GM12878 (cell line): ENCODE data around the gene PROZ. TPM values are rescaled to one million over a fixed set of nuclear protein-coding genes. Genes with fewer than 3 reads are reported as not detected.
A peak's percentile ranks its signal among the peaks of the same experiment; 100 is the strongest.

Experiments
- ATAC-seq: fragments of 200-7000 bp; cut with Tn5 transposase; 3 replicates; pipeline ENCODE4 v1.9.1; 2020; ENCODE audit warnings: mild to moderate bottlenecking, moderate library complexity
- BruUV-seq: library from RNA; stranded (reverse); fragments of 400-500 nt; replicated peaks from 2 replicates; lab custom pipeline; 2021; lab: Mats Ljungman, UMichigan
- CTCF ChIA-PET: fragments of 300-600 bp; sonication (Branson Sonifier 250); formaldehyde crosslinking; extraction: SDS; loops from one replicate; lab custom pipeline; 2021; ENCODE audit warnings: inconsistent platforms; lab: Yijun Ruan, JAX
- POLR2A ChIA-PET: fragments of 350-600 bp; formaldehyde crosslinking; extraction: SDS; loops from one replicate; lab custom pipeline; 2021; ENCODE audit warnings: inconsistent platforms; lab: Charles Lee
- RAD21 ChIA-PET: fragments of 300-600 bp; sonication (Branson Sonifier 250); formaldehyde crosslinking; loops from one replicate; lab custom pipeline; 2023; ENCODE audit warnings: antibody characterized with exemption; ENCODE audit not compliant: unreplicated experiment; lab: Charles Lee
- SMC1A ChIA-PET: fragments of 300-600 bp; sonication (Branson Sonifier 250); formaldehyde crosslinking; loops from one replicate; lab custom pipeline; 2023; ENCODE audit not compliant: unreplicated experiment, uncharacterized antibody; lab: Charles Lee
- DNase-seq: peaks from one replicate; pipeline ENCODE4 v3.0.0-alpha.2; 2011; ENCODE audit warnings: low read depth, low spot score
- FAIRE-seq: peaks from 3 replicates; lab custom pipeline; 2011; peaks lifted over from hg19 to GRCh38; lab: Jason Lieb, UNC
- H2AFZ ChIP-seq: 2 replicates; pipeline ENCODE4 v1.6.0; 2011; ENCODE audit warnings: low read depth, low read length, control low read depth; ENCODE audit not compliant: control insufficient read depth
- H3K27ac ChIP-seq: 2 replicates; pipeline ENCODE4 v1.5.1; 2011; ENCODE audit warnings: control low read depth; ENCODE audit not compliant: control insufficient read depth, insufficient read depth
- H3K27me3 ChIP-seq, 2 experiments: replicated peaks in 1 of 2; 2 replicates each; pipeline versions ENCODE4 v1.6.0 to v1.6.1; 2011; ENCODE audit warnings: low read length in 1 of 2; ENCODE audit not compliant: control insufficient read depth in 2 of 2, insufficient read depth in 2 of 2
- H3K36me3 ChIP-seq, 2 experiments: 2 replicates each; pipeline ENCODE4 v1.5.1; 2011; ENCODE audit warnings: low read length in 1 of 2; ENCODE audit not compliant: control insufficient read depth in 2 of 2, insufficient read depth in 2 of 2
- H3K4me1 ChIP-seq: 2 replicates; pipeline ENCODE4 v1.6.1; 2011; ENCODE audit warnings: mild to moderate bottlenecking, low read length, moderate library complexity, mixed read lengths; ENCODE audit not compliant: control insufficient read depth, insufficient read depth
- H3K4me2 ChIP-seq: 2 replicates; pipeline ENCODE4 v1.6.0; 2011; ENCODE audit warnings: control low read depth; ENCODE audit not compliant: control insufficient read depth, insufficient read depth
- H3K4me3 ChIP-seq: fragments of 200-600 bp; sonication (generic); 2 replicates; pipeline ENCODE4 v1.5.1; 2016
- H3K79me2 ChIP-seq: 2 replicates; pipeline ENCODE4 v1.6.0; 2011; ENCODE audit warnings: low read length; ENCODE audit not compliant: control insufficient read depth, insufficient read depth
- H3K9ac ChIP-seq: 2 replicates; pipeline ENCODE4 v1.8.0; 2011; ENCODE audit warnings: low read length, control low read depth, mixed read lengths; ENCODE audit not compliant: control insufficient read depth, insufficient read depth
- H3K9me3 ChIP-seq: replicated peaks from 3 replicates; pipeline ENCODE4 v1.5.1; 2011; ENCODE audit warnings: mild to moderate bottlenecking, low read length; ENCODE audit not compliant: control insufficient read depth, insufficient read depth
- H4K20me1 ChIP-seq: 2 replicates; pipeline ENCODE4 v1.6.0; 2011; ENCODE audit not compliant: control insufficient read depth, insufficient read depth
- BCL11A ChIP-seq: IDR thresholded peaks from 2 replicates; pipeline ENCODE4 v1.6.1; 2011; ENCODE audit warnings: low read depth, low read length
- BCLAF1 ChIP-seq: fragments of 450-650 bp; IDR thresholded peaks from 2 replicates; pipeline ENCODE4 v1.6.1; 2017; ENCODE audit warnings: antibody characterized with exemption, mild to moderate bottlenecking, moderate library complexity
- CBX3 ChIP-seq: fragments of 200-600 bp; sonication (generic); IDR thresholded peaks from 2 replicates; pipeline ENCODE4 v1.6.1; 2016; ENCODE audit warnings: low read depth, borderline replicate concordance
- GATAD2B ChIP-seq: fragments of 450-650 bp; conservative IDR thresholded peaks from 2 replicates; pipeline ENCODE4 v1.6.1; 2017; ENCODE audit warnings: low read depth, mild to moderate bottlenecking, moderate library complexity
- NFXL1 ChIP-seq: fragments of 450-650 bp; IDR thresholded peaks from 2 replicates; pipeline ENCODE4 v1.6.1; 2017; ENCODE audit warnings: antibody characterized with exemption, mild to moderate bottlenecking, borderline replicate concordance
- NKRF ChIP-seq: fragments of 450-650 bp; conservative IDR thresholded peaks from 2 replicates; pipeline ENCODE4 v1.6.1; 2017; ENCODE audit warnings: mild to moderate bottlenecking, moderate library complexity
- POLR2AphosphoS5 ChIP-seq: IDR thresholded peaks from 2 replicates; pipeline ENCODE4 v1.6.1; 2011; ENCODE audit warnings: mild to moderate bottlenecking, low read length, inconsistent platforms
- RAD21 ChIP-seq: IDR thresholded peaks from 2 replicates; pipeline ENCODE4 v1.6.1; 2011; ENCODE audit warnings: mild to moderate bottlenecking, low read depth, low read length, moderate library complexity; ENCODE audit not compliant: insufficient read depth
- SMAD5 ChIP-seq: IDR thresholded peaks from 2 replicates; pipeline ENCODE4 v1.6.1; 2016; ENCODE audit warnings: antibody characterized with exemption, low read depth
- TAF1 ChIP-seq: IDR thresholded peaks from 2 replicates; pipeline ENCODE4 v1.6.1; 2011; ENCODE audit warnings: mild to moderate bottlenecking, low read depth, low read length, borderline replicate concordance
- TCF3 ChIP-seq: IDR thresholded peaks from 2 replicates; pipeline ENCODE4 v1.6.1; 2012; ENCODE audit warnings: low read depth, mild to moderate bottlenecking, low read length, borderline replicate concordance; ENCODE audit not compliant: insufficient read depth
- ZSCAN29 ChIP-seq: fragments of 450-650 bp; IDR thresholded peaks from 2 replicates; pipeline ENCODE4 v1.6.1; 2017; ENCODE audit warnings: mild to moderate bottlenecking, moderate library complexity
- WGBS: methylation state at CpG from one replicate; pipeline ENCODE4 v1.1.6; 2016; ENCODE audit warnings: low lambda C conversion rate; ENCODE audit not compliant: insufficient replicate concordance, insufficient coverage; ENCODE audit errors: missing lambda C conversion rate; 5-methylcytosine and 5-hydroxymethylcytosine counted together
- in situ Hi-C: fragments of 300-500 bp; cut with MboI; formaldehyde crosslinking; loops from 9 replicates; pipeline ENCODE4 v1.14.3; 2018; ENCODE audit warnings: mixed read lengths
- intact Hi-C: fragments of 100-400 bp; cut with micrococcal nuclease; formaldehyde crosslinking; loops from one replicate; pipeline ENCODE4 v1.14.2; 2022; ENCODE audit not compliant: unreplicated experiment
- polyA plus RNA-seq, 11 experiments: library from polyadenylated mRNA; depleted of rRNA in 4 of 11; unstranded in 6 of 11; stranded (reverse) in 5 of 11; fragments of >200 nt; fragmentation: Nextera tagmentation in 4 of 11; fragmentation: Illumina TruSeq in 1 of 11; extraction: Ambion mirVana in 4 of 11; extraction: Trizol in 1 of 11; gene quantifications; 1 replicate in 1 of 11; 2 replicates in 10 of 11; pipeline versions ENCODE4 v1.2.1 to v1.2.3, GENCODE V29; 2011 to 2016; ENCODE audit warnings: inconsistent platforms in 2 of 11, missing spikeins in 2 of 11, low read depth in 1 of 11
- total RNA-seq, 4 experiments: library from RNA; depleted of rRNA in 3 of 4; stranded (reverse); fragments of >200 nt in 3 of 4; fragmentation: Illumina TruSeq in 1 of 4; extraction: Trizol in 1 of 4; gene quantifications; 2 replicates each; pipeline versions ENCODE4 v1.2.1 to v1.2.3, GENCODE V29; 2013 to 2021
- TF ChIP-seq, protein P1 (sequence below): fragments of 450-650 bp; IDR thresholded peaks from 2 replicates; pipeline ENCODE4 v1.6.1; 2016; ENCODE audit warnings: mild to moderate bottlenecking, moderate library complexity, borderline replicate concordance

PROZ gene
- total and polyA plus RNA-seq, 10 of the 15 experiments (the other 5 are each of a cell fraction or from before 2014, with no cell fraction given): 0.07 to 0.24 (median 0.21) TPM; not detected in 7

DNA sequence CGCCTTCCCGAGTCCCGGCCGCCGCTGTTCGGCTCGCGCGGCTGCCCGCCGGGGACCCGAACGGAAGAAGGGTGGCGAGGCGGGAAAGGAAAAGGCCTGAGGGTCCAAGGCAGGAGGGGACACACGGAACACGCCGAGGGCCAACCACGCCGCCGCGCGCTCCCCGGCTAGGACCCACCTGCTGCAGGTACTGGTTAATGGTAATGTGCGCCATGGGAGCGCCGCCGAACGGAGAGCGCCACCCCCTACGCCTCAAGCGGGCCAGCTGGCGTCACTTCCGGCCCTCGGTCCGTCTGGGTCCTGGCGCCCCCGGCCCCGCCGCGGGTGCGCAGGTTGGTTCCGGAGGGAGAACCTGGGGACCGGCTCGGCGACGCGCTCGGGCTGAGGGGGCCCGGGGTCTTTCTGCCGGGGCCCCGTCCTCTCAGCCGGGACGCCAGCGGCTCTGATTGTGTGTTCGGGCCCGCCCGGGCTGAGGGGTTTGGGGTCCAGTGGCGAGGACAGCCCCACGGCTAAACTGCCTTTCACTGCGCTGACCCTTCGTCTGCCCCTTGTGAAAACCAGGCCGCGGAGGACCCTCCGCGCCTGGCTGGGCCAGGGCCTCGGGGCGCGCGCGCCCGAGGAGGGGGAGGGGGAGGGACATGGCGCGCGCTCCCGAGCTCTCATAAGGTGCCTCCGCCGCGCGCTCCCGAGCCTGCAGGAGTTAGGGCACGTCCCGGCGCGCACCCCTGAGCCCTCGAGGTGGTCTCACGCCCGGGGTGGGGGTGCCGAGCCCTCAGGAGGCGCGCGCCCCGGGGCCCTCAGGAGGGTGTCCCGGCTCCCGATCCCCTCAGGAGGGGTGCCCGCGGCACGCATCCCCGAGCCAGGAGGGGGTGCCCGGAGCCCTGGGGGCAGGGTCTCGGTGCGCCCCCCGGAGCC lies 50.2 kb downstream of the PROZ start, which contains the start of gene PCID2:
PCID2 (minus strand) TSS at position 249 of the 915 bp plus-strand sequence; CDS start at position 214, 35 bp downstream.
- peak within 1 kb of the TSS; percentile 55 for H2AFZ ChIP-seq
- DNase-seq (peak; percentile 48), FAIRE-seq (peak; percentile 75), ATAC-seq (peak; percentile 85)
- H3K9ac ChIP-seq: peak within 1 kb of the TSS; percentile 91
- SMC1A ChIA-PET: interaction anchor here (1.4 kb wide), 1 partner anchor 89 kb away, joined by 3 read pairs; no protein-coding TSS in a partner anchor
- peaks cover 6% of the 10 kb centered on the region for H3K4me1 ChIP-seq
- no peaks in the 10 kb centered on the region for H3K9me3 ChIP-seq
- CTCF ChIA-PET: no interaction called here
- intact Hi-C loops: loop anchor here (1.0 to 10.0 kb wide), 4 partner anchors 56 to 374 kb away; partner anchors contain the start of genes LAMP1 and TFDP1
- H3K4me2 ChIP-seq: peak within 1 kb of the TSS; percentile 81
- POLR2A ChIA-PET: interaction anchor here (1.9 kb wide), 1 partner anchor 89 kb away, joined by 5 read pairs; the partner anchor contains the start of gene LAMP1
- peak within 1 kb of the TSS; percentile 87 for H3K4me3 ChIP-seq
- WGBS: 2% methylated on average over 80 of the region's 103 CpGs
- H3K27ac ChIP-seq: peak within 1 kb of the TSS; percentile 95
- peaks cover 75% of the 10 kb centered on the region for H3K79me2 ChIP-seq
- no TSS peak for BruUV-seq
- peaks cover 3% of the 10 kb centered on the region; the same call in 1 of the 2 replicates for H4K20me1 ChIP-seq
- in situ Hi-C loops: no loop called here
- no peaks in the 10 kb centered on the region for H3K27me3 ChIP-seq
- no peaks in the 10 kb centered on the region; a peak in 1 of 4 replicates for H3K36me3 ChIP-seq
- RAD21 ChIA-PET: no interaction called here
- TF ChIP-seq RAD21 (no peak), BCL11A (no peak), SMAD5 (0 out of 2 replicates have a peak, but pooled peaks have one; percentile 48), ZSCAN29 (0 out of 2 replicates have a peak, but pooled peaks have one; percentile 47), POLR2AphosphoS5 (peak; percentile 86), TAF1 (peak; percentile 92), BCLAF1 (no peak), TCF3 (peak; percentile 89), GATAD2B (peak; percentile 93), NKRF (peak; percentile 40), CBX3 (no peak), NFXL1 (no peak)
- TF ChIP-seq, protein P1, sequence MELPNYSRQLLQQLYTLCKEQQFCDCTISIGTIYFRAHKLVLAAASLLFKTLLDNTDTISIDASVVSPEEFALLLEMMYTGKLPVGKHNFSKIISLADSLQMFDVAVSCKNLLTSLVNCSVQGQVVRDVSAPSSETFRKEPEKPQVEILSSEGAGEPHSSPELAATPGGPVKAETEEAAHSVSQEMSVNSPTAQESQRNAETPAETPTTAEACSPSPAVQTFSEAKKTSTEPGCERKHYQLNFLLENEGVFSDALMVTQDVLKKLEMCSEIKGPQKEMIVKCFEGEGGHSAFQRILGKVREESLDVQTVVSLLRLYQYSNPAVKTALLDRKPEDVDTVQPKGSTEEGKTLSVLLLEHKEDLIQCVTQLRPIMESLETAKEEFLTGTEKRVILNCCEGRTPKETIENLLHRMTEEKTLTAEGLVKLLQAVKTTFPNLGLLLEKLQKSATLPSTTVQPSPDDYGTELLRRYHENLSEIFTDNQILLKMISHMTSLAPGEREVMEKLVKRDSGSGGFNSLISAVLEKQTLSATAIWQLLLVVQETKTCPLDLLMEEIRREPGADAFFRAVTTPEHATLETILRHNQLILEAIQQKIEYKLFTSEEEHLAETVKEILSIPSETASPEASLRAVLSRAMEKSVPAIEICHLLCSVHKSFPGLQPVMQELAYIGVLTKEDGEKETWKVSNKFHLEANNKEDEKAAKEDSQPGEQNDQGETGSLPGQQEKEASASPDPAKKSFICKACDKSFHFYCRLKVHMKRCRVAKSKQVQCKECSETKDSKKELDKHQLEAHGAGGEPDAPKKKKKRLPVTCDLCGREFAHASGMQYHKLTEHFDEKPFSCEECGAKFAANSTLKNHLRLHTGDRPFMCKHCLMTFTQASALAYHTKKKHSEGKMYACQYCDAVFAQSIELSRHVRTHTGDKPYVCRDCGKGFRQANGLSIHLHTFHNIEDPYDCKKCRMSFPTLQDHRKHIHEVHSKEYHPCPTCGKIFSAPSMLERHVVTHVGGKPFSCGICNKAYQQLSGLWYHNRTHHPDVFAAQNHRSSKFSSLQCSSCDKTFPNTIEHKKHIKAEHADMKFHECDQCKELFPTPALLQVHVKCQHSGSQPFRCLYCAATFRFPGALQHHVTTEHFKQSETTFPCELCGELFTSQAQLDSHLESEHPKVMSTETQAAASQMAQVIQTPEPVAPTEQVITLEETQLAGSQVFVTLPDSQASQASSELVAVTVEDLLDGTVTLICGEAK: peak; percentile 97
